Lung (tissue), 12 donors: Measurements from ENCODE around the gene PVR. TPM values are rescaled to one million over a fixed set of nuclear protein-coding genes. Genes with fewer than 3 reads are reported as not detected.

Experiments
- ATAC-seq: fragments of 200-7000 bp; cut with Tn5 transposase; one replicate; pipeline ENCODE4 v1.9.1; 2020; ENCODE audit warnings: moderate number of reproducible peaks; ENCODE audit not compliant: insufficient read depth, low FRiP score
- DNase-seq, 3 donors: peaks; one replicate each; pipeline ENCODE4 v3.0.0-alpha.2; 2013 to 2017
- H3K27ac ChIP-seq, 2 donors: one replicate each; pipeline ENCODE4 v1.5.1; 2013; ENCODE audit warnings: mild to moderate bottlenecking in 2 of 2, moderate library complexity in 2 of 2, control low read depth in 1 of 2, inconsistent platforms in 1 of 2, low read depth in 1 of 2, low read length in 1 of 2
- H3K27me3 ChIP-seq, 3 donors: one replicate each; pipeline ENCODE4 v1.5.1; 2013; ENCODE audit warnings: low read length in 2 of 3; ENCODE audit not compliant: control insufficient read depth in 3 of 3, insufficient read depth in 3 of 3
- H3K36me3 ChIP-seq, 4 donors: one replicate each; pipeline ENCODE4 v1.5.1; 2013; ENCODE audit warnings: low read length in 4 of 4, mild to moderate bottlenecking in 1 of 4, moderate library complexity in 1 of 4; ENCODE audit not compliant: control insufficient read depth in 4 of 4, insufficient read depth in 4 of 4
- H3K4me1 ChIP-seq, 5 donors: one replicate each; pipeline ENCODE4 v1.5.1; 2013; ENCODE audit warnings: low read length in 5 of 5, mild to moderate bottlenecking in 2 of 5, moderate library complexity in 1 of 5; ENCODE audit not compliant: control insufficient read depth in 5 of 5, insufficient read depth in 5 of 5
- H3K4me3 ChIP-seq: one replicate; pipeline ENCODE4 v1.5.1; 2013; ENCODE audit warnings: mild to moderate bottlenecking, control low read depth, moderate library complexity
- H3K9ac ChIP-seq, 2 donors: one replicate each; pipeline ENCODE4 v1.5.1; 2013; ENCODE audit warnings: low read length in 2 of 2, control low read depth in 1 of 2; ENCODE audit not compliant: insufficient read depth in 1 of 2
- H3K9me3 ChIP-seq, 4 donors: one replicate each; pipeline ENCODE4 v1.5.1; 2013; ENCODE audit warnings: low read length in 3 of 4, mild to moderate bottlenecking in 1 of 4, moderate library complexity in 1 of 4; ENCODE audit not compliant: control insufficient read depth in 4 of 4, insufficient read depth in 3 of 4
- CTCF ChIP-seq: IDR thresholded peaks from 2 replicates; pipeline ENCODE4 v1.5.1; 2012; ENCODE audit warnings: mild to moderate bottlenecking; ENCODE audit errors: control extremely low read depth, extremely low read depth
- WGBS, 2 donors: extraction: QIAGEN DNeasy Blood & Tissue Kit; methylation state at CpG; one replicate each; pipeline ENCODE4 v1.1.7; 2013; 5-methylcytosine and 5-hydroxymethylcytosine counted together
- polyA plus RNA-seq, 2 donors: library from polyadenylated mRNA; stranded (reverse); fragments of 200-250 nt; gene quantifications; one replicate each; pipeline ENCODE4 v1.2.1, GENCODE V29; 2013
- total RNA-seq, 2 donors: library from RNA; depleted of rRNA in 1 of 2; stranded (reverse); fragments of >200 nt in 1 of 2; gene quantifications; one replicate each; pipeline ENCODE4 v1.2.1, GENCODE V29; 2014 to 2021
- donor health status: control.
- donor health status: control.
- donor health status: Bipolar disorder and iron deficiency.
- donor health status: healthy.
- donor health status: DM: yes; HTN: yes; CAD: no.

Gene PVR
- total and polyA plus RNA-seq, 4 donors = 26.4 to 51.6 (median 36.5) TPM

GRCh38 chr19:44702551-44703176, 59.0 kb downstream of the PVR start:
- H3K4me3 ChIP-seq = no peak overlapping the region
- DNase-seq = no peak
- 89 to 90% methylated on average over 17 of the region's 17 CpGs for WGBS, 2 donors
- H3K27me3 ChIP-seq = no peaks in the 10 kb centered on the region
- H3K9me3 ChIP-seq = no peaks in the 10 kb centered on the region
- H3K9ac ChIP-seq = no peak overlapping the region
- no peaks in the 10 kb centered on the region for H3K4me1 ChIP-seq
- H3K27ac ChIP-seq = no peak overlapping the region
- no peak for TF ChIP-seq CTCF
- no peaks in the 10 kb centered on the region for H3K36me3 ChIP-seq
- ATAC-seq = no peak

DNA sequence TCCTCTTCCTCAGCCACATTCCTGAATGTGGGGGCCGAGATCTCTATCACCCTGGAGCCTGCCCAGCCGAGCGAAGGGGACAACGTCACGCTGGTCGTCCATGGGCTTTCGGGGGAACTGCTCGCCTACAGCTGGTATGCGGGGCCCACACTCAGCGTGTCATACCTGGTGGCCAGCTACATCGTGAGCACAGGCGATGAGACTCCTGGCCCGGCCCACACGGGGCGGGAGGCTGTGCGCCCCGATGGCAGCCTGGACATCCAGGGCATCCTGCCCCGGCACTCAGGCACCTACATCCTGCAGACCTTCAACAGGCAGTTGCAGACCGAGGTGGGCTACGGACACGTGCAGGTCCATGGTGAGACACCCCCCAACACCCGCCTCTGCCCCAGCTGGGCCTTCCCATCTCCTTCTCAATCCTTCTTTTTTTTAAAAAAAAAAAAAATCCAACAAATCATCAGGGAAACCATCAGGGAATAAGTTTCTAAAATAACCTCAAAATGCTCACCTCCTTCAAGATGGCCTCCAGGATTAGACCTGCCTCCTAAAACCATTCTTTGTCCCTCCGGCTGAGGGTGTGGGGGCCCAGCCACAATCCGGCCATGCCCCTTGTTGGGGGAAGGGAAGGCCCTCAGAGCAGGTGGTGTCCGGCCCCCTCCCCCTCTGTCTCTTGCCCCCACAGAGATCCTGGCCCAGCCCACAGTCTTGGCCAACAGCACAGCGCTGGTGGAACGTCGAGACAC, 59.8 kb downstream of the PVR start:
- H3K36me3 ChIP-seq = no peaks in the 10 kb centered on the region
- H3K9me3 ChIP-seq = no peaks in the 10 kb centered on the region
- DNase-seq (no peak), ATAC-seq (no peak)
- no peak overlapping the region for H3K9ac ChIP-seq
- no peak overlapping the region for H3K27ac ChIP-seq
- 93% methylated on average over 28 of the region's 28 CpGs for whole genome bisulfite sequencing, 2 donors
- no peaks in the 10 kb centered on the region for H3K4me1 ChIP-seq
- H3K27me3 ChIP-seq = no peaks in the 10 kb centered on the region
- H3K4me3 ChIP-seq = no peak overlapping the region
- no peak for TF ChIP-seq CTCF

GRCh38 chr19:44704982-44705381, 61.3 kb downstream of the PVR start:
- H3K9ac ChIP-seq = no peak overlapping the region
- H3K4me3 ChIP-seq = no peak overlapping the region
- no peaks in the 10 kb centered on the region for H3K4me1 ChIP-seq
- WGBS, 2 donors = 91 to 94% methylated on average over 1 of the region's 1 CpG
- H3K27ac ChIP-seq = no peak overlapping the region
- H3K27me3 ChIP-seq = no peaks in the 10 kb centered on the region
- no peaks in the 10 kb centered on the region for H3K9me3 ChIP-seq
- DNase-seq = no peak
- TF ChIP-seq CTCF = no peak
- no peak for ATAC-seq
- H3K36me3 ChIP-seq = no peaks in the 10 kb centered on the region
